Natural killer cell (primary cell): ENCODE results near the gene DERA. TPM values are rescaled to one million over a fixed set of nuclear protein-coding genes. Genes with fewer than 3 reads are reported as not detected.

Experiments used
- ATAC-seq, 3 donors: fragments of 150-1000 bp in 2 of 3; fragments of 200-7000 bp in 1 of 3; cut with Tn5 transposase; 1 replicate in 1 of 3; 2 replicates in 2 of 3; pipeline ENCODE4 v1.10.0; 2021; ENCODE audit warnings: mild to moderate bottlenecking in 2 of 3, moderate library complexity in 2 of 3
- DNase-seq, 2 donors: peaks; one replicate each; pipeline versions ENCODE4 v3.0.0 to v3.0.0-alpha.2; 2013 to 2021; ENCODE audit warnings: mixed read lengths in 1 of 2
- H3K27ac ChIP-seq: one replicate; pipeline ENCODE4 v1.5.1; 2013; ENCODE audit warnings: mild to moderate bottlenecking, low read length
- H3K27me3 ChIP-seq: one replicate; pipeline ENCODE4 v1.6.1; 2013; ENCODE audit warnings: low read length; ENCODE audit not compliant: control insufficient read depth, insufficient read depth
- H3K36me3 ChIP-seq: one replicate; pipeline ENCODE4 v1.6.1; 2013; ENCODE audit warnings: low read length; ENCODE audit not compliant: control insufficient read depth, insufficient read depth
- H3K4me1 ChIP-seq: one replicate; pipeline ENCODE4 v1.6.1; 2013; ENCODE audit warnings: low read length; ENCODE audit not compliant: control insufficient read depth, insufficient read depth
- H3K4me3 ChIP-seq: one replicate; pipeline ENCODE4 v1.5.1; 2013; ENCODE audit warnings: low read length
- H3K9me3 ChIP-seq: one replicate; pipeline ENCODE4 v1.6.1; 2013; ENCODE audit warnings: low read length; ENCODE audit not compliant: control insufficient read depth, insufficient read depth
- H3K27ac Mint-ChIP-seq, 2 donors: one replicate each; pipeline ENCODE4 v1.8.0; 2022; ENCODE audit warnings: mild to moderate bottlenecking in 2 of 2, mixed read lengths in 2 of 2, moderate library complexity in 1 of 2
- H3K27me3 Mint-ChIP-seq, 2 donors: one replicate each; pipeline ENCODE4 v1.8.0; 2022; ENCODE audit warnings: low read depth in 2 of 2, mixed read lengths in 2 of 2
- H3K36me3 Mint-ChIP-seq: one replicate; pipeline ENCODE4 v1.8.0; 2022; ENCODE audit warnings: mixed read lengths
- H3K4me1 Mint-ChIP-seq, 2 donors: one replicate each; pipeline ENCODE4 v1.8.0; 2022; ENCODE audit warnings: mixed read lengths in 2 of 2
- H3K4me3 Mint-ChIP-seq: one replicate; pipeline ENCODE4 v1.8.0; 2022; ENCODE audit warnings: mild to moderate bottlenecking, moderate library complexity, mixed read lengths
- H3K9me3 Mint-ChIP-seq, 2 donors: one replicate each; pipeline ENCODE4 v1.8.0; 2022; ENCODE audit warnings: mixed read lengths in 2 of 2
- WGBS: methylation state at CpG from one replicate; pipeline ENCODE4 v1.1.7; 2013; ENCODE audit warnings: missing lambda C conversion rate; ENCODE audit not compliant: insufficient coverage; 5-methylcytosine and 5-hydroxymethylcytosine counted together
- intact Hi-C: fragments of 100-400 bp; cut with micrococcal nuclease; formaldehyde crosslinking; loops from one replicate; pipeline ENCODE4 v1.14.2; 2022
- total RNA-seq, 4 donors: library from RNA; stranded (reverse); fragments of 120-200 nt in 1 of 4; gene quantifications; one replicate each; pipeline versions ENCODE4 v1.2.3 to v1.2.4, GENCODE V29; 2013 to 2022
- TF ChIP-seq, protein P1 (sequence below): fragments of 200-600 bp; IDR thresholded peaks from one replicate; pipeline ENCODE4 v1.8.0; 2022; ENCODE audit warnings: antibody characterized with exemption

The DERA gene
- total RNA-seq, 3 donors from 2014 or later (not counting 1 experiment from before 2014, with no cell fraction given) = 15.6 to 22.1 (median 20.4) TPM

- Mint-ChIP-seq H3K27ac (no peak overlapping the region), H3K9me3 (no peaks in the 10 kb centered on the region), H3K27me3 (no peaks in the 10 kb centered on the region), H3K4me3 (no peak overlapping the region), H3K36me3 (no peaks in the 10 kb centered on the region), H3K4me1 (peaks cover 4 to 15% of the 10 kb centered on the region in 2 donors)
- no peak overlapping the region for H3K4me3 ChIP-seq
- H3K27ac ChIP-seq = no peak overlapping the region
- TF ChIP-seq, protein P1, sequence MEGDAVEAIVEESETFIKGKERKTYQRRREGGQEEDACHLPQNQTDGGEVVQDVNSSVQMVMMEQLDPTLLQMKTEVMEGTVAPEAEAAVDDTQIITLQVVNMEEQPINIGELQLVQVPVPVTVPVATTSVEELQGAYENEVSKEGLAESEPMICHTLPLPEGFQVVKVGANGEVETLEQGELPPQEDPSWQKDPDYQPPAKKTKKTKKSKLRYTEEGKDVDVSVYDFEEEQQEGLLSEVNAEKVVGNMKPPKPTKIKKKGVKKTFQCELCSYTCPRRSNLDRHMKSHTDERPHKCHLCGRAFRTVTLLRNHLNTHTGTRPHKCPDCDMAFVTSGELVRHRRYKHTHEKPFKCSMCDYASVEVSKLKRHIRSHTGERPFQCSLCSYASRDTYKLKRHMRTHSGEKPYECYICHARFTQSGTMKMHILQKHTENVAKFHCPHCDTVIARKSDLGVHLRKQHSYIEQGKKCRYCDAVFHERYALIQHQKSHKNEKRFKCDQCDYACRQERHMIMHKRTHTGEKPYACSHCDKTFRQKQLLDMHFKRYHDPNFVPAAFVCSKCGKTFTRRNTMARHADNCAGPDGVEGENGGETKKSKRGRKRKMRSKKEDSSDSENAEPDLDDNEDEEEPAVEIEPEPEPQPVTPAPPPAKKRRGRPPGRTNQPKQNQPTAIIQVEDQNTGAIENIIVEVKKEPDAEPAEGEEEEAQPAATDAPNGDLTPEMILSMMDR = no peak
- ATAC-seq = no peak
- no peak for DNase-seq
- no peaks in the 10 kb centered on the region for H3K4me1 ChIP-seq
- H3K27me3 ChIP-seq = no peaks in the 10 kb centered on the region
- intact Hi-C loops = no loop called here
- WGBS = 75% methylated on average over 2 of the region's 2 CpGs
- H3K36me3 ChIP-seq = peaks cover 3% of the 10 kb centered on the region
- no peaks in the 10 kb centered on the region for H3K9me3 ChIP-seq
These were observed 86.8 kb downstream of the DERA start for GRCh38 chr12:15997910-15998309.

DNA sequence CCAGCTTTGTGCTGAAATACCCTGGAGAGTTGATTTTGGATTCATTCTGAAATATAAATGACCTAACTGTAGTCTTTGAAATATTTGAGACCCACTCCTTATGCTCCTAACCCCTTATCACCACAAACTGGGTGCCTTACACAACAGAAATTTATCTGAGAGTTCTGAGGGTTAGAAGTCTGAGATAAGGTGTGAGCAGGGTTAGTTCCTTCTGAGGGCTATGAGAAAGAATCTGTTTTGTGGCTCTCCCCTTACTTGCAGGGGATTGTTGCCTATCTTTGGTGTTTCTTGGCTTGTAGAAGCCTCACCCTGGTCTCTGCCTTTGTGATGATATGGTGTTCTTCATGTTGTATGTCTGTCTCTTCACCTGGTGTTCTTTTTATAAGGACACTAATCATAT, 91.7 kb downstream of the DERA start:
- Histone ChIP-seq H3K4me1 (no peaks in the 10 kb centered on the region), H3K9me3 (no peaks in the 10 kb centered on the region), H3K4me3 (no peak overlapping the region), H3K27me3 (no peaks in the 10 kb centered on the region), H3K27ac (no peak overlapping the region), H3K36me3 (peaks cover 3% of the 10 kb centered on the region)
- no peaks in the 10 kb centered on the region for H3K27me3 Mint-ChIP-seq
- no peaks in the 10 kb centered on the region for H3K9me3 Mint-ChIP-seq
- H3K27ac Mint-ChIP-seq = no peak overlapping the region
- TF ChIP-seq, protein P1 = no peak
- DNase-seq (no peak), ATAC-seq (peak in 1 of 3 donors; percentile 39)
- H3K36me3 Mint-ChIP-seq = no peaks in the 10 kb centered on the region
- intact Hi-C loops = no loop called here
- peaks cover 9 to 12% of the 10 kb centered on the region in 2 donors for H3K4me1 Mint-ChIP-seq
- no peak overlapping the region for H3K4me3 Mint-ChIP-seq

DNA sequence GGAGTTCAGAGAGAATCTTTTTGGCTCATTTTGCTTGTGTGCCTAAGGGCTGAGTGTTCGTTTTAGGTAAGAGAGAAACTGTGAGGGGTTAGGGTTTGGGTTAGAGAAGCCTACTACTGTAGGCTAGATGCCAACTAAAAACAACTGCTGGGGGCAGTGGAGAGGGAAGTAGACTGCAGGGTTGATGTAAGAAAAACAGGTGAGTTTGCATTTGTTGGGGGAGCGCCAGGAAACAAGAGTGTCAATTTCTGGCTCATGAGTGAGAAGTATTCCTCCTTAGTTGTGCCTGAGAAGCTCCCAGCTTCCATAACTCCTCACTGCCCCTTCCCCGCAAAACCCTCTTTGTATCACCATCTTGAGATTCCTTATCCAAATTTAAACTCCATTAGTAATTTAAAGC, 92.3 kb downstream of the DERA start:
- no peak overlapping the region for H3K27ac ChIP-seq
- H3K4me3 ChIP-seq = no peak overlapping the region
- WGBS = 96% methylated on average over 2 of the region's 3 CpGs
- no peaks in the 10 kb centered on the region for H3K27me3 Mint-ChIP-seq
- DNase-seq = no peak
- no peak for ATAC-seq
- no peaks in the 10 kb centered on the region for H3K36me3 Mint-ChIP-seq
- H3K9me3 ChIP-seq = no peaks in the 10 kb centered on the region
- peaks cover 9 to 15% of the 10 kb centered on the region in 2 donors for H3K4me1 Mint-ChIP-seq
- intact Hi-C loops = no loop called here
- H3K4me3 Mint-ChIP-seq = no peak overlapping the region
- peaks cover 3% of the 10 kb centered on the region for H3K36me3 ChIP-seq
- H3K9me3 Mint-ChIP-seq = no peaks in the 10 kb centered on the region
- TF ChIP-seq, protein P1 = no peak
- no peaks in the 10 kb centered on the region for H3K4me1 ChIP-seq
- H3K27ac Mint-ChIP-seq = no peak overlapping the region
- H3K27me3 ChIP-seq = no peaks in the 10 kb centered on the region

DNA sequence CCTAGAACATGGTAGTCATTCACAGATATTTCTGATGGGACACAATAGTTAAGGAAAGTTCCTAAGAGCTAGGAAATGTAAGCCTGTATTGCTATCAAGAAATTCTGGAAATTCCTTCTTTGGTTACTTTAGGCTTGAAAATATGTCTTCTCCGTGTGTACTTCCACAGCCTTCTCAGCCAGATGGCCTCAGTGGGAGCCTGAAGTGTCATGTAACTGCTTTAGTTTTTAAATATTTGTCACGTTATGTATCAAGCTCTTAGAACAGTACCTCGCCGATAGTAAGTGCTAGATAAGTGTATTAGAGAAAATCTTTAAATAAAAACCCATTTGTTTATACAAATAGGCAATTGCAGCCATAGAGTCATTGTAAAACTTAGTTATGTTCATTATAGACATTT, 95.6 kb downstream of the DERA start:
- Mint-ChIP-seq H3K4me1 (peaks cover 9 to 19% of the 10 kb centered on the region in 2 donors), H3K4me3 (no peak overlapping the region), H3K27me3 (no peaks in the 10 kb centered on the region), H3K9me3 (no peaks in the 10 kb centered on the region), H3K27ac (no peak overlapping the region), H3K36me3 (no peaks in the 10 kb centered on the region)
- DNase-seq (no peak), ATAC-seq (no peak)
- Histone ChIP-seq H3K9me3 (no peaks in the 10 kb centered on the region), H3K4me3 (no peak overlapping the region), H3K4me1 (no peaks in the 10 kb centered on the region), H3K36me3 (no peaks in the 10 kb centered on the region), H3K27me3 (no peaks in the 10 kb centered on the region), H3K27ac (no peak overlapping the region)
- TF ChIP-seq, protein P1 = no peak
- intact Hi-C loops = no loop called here
- WGBS = 100% methylated on average over 1 of the region's 4 CpGs
